Calu3 (cell line): ENCODE results near the gene LRTM1. TPM values are rescaled to one million over a fixed set of nuclear protein-coding genes. Genes with fewer than 3 reads are reported as not detected.

ENCODE experiments used
- BruUV-seq: library from RNA; stranded (reverse); fragments of 400-500 nt; replicated peaks from 2 replicates; lab custom pipeline; 2021; lab: Mats Ljungman, UMichigan
- CTCF ChIA-PET: fragments of 300-600 bp; sonication (Branson Sonifier 250); formaldehyde crosslinking; loops from one replicate; lab custom pipeline; 2022; ENCODE audit warnings: antibody characterized with exemption; lab: Charles Lee
- DNase-seq: peaks from one replicate; pipeline ENCODE4 v3.0.0; 2022
- H3K27ac Mint-ChIP-seq: one replicate; pipeline ENCODE4 v1.8.0; 2022; ENCODE audit warnings: mixed read lengths; ENCODE audit not compliant: unreplicated experiment
- H3K27me3 Mint-ChIP-seq: one replicate; pipeline ENCODE4 v1.8.0; 2022; ENCODE audit warnings: mixed read lengths; ENCODE audit not compliant: unreplicated experiment
- H3K36me3 Mint-ChIP-seq: one replicate; pipeline ENCODE4 v1.8.0; 2022; ENCODE audit warnings: mild to moderate bottlenecking, moderate library complexity, mixed read lengths; ENCODE audit not compliant: insufficient read depth, unreplicated experiment
- H3K4me1 Mint-ChIP-seq: one replicate; pipeline ENCODE4 v1.8.0; 2022; ENCODE audit warnings: mild to moderate bottlenecking, low read depth, mixed read lengths; ENCODE audit not compliant: unreplicated experiment
- H3K4me3 Mint-ChIP-seq: one replicate; pipeline ENCODE4 v1.8.0; 2022; ENCODE audit warnings: mild to moderate bottlenecking, low read depth, moderate library complexity, mixed read lengths; ENCODE audit not compliant: unreplicated experiment
- H3K9me3 Mint-ChIP-seq: one replicate; pipeline ENCODE4 v1.8.0; 2022; ENCODE audit warnings: low read depth, mixed read lengths; ENCODE audit not compliant: unreplicated experiment
- CTCF ChIP-seq: fragments of 200-600 bp; IDR thresholded peaks from one replicate; pipeline ENCODE4 v1.8.0; 2022; ENCODE audit warnings: antibody characterized with exemption; ENCODE audit not compliant: unreplicated experiment
- intact Hi-C: fragments of 100-400 bp; cut with micrococcal nuclease; formaldehyde crosslinking; loops from one replicate; pipeline ENCODE4 v1.10.0; 2022; ENCODE audit not compliant: unreplicated experiment
- total RNA-seq: library from RNA; stranded (reverse); gene quantifications from 2 replicates; pipeline ENCODE4 v1.2.3, GENCODE V29; 2022

Gene LRTM1
- total RNA-seq, 1 experiment from 2014 or later: not detected

GRCh38 chr3:54964081-54964480 is 36.2 kb upstream of the LRTM1 start:
- peaks cover 13% of the 10 kb centered on the region for H3K27me3 Mint-ChIP-seq
- intact Hi-C loops: no loop called here
- no peaks in the 10 kb centered on the region for H3K4me1 Mint-ChIP-seq
- no peak for DNase-seq
- no peak overlapping the region for H3K27ac Mint-ChIP-seq
- CTCF ChIA-PET: no interaction called here
- peaks cover 4% of the 10 kb centered on the region for H3K9me3 Mint-ChIP-seq
- BruUV-seq: no TSS peak
- no peak overlapping the region for H3K4me3 Mint-ChIP-seq
- no peaks in the 10 kb centered on the region for H3K36me3 Mint-ChIP-seq
- TF ChIP-seq CTCF: no peak

GRCh38 chr3:54963641-54964040 is 35.8 kb upstream of the LRTM1 start:
- H3K4me3 Mint-ChIP-seq: no peak overlapping the region
- no peak for TF ChIP-seq CTCF
- CTCF ChIA-PET: no interaction called here
- no TSS peak for BruUV-seq
- DNase-seq: no peak
- H3K4me1 Mint-ChIP-seq: no peaks in the 10 kb centered on the region
- intact Hi-C loops: no loop called here
- H3K27ac Mint-ChIP-seq: no peak overlapping the region
- peaks cover 4% of the 10 kb centered on the region for H3K9me3 Mint-ChIP-seq
- H3K27me3 Mint-ChIP-seq: peaks cover 13% of the 10 kb centered on the region
- H3K36me3 Mint-ChIP-seq: no peaks in the 10 kb centered on the region

- Mint-ChIP-seq H3K4me3 (no peak overlapping the region), H3K27me3 (peaks cover 13% of the 10 kb centered on the region), H3K4me1 (no peaks in the 10 kb centered on the region), H3K9me3 (peaks cover 4% of the 10 kb centered on the region), H3K27ac (no peak overlapping the region), H3K36me3 (no peaks in the 10 kb centered on the region)
- no peak for TF ChIP-seq CTCF
- intact Hi-C loops: no loop called here
- CTCF ChIA-PET: no interaction called here
- no TSS peak for BruUV-seq
- no peak for DNase-seq
These were observed 34.3 kb upstream of the LRTM1 start for GRCh38 chr3:54962200-54962599.

- no peak for TF ChIP-seq CTCF
- intact Hi-C loops: no loop called here
- CTCF ChIA-PET: no interaction called here
- Mint-ChIP-seq H3K27ac (no peak overlapping the region), H3K9me3 (peaks cover 2% of the 10 kb centered on the region), H3K4me3 (no peak overlapping the region), H3K27me3 (peaks cover 7% of the 10 kb centered on the region), H3K4me1 (no peaks in the 10 kb centered on the region), H3K36me3 (no peaks in the 10 kb centered on the region)
- BruUV-seq: no TSS peak
- no peak for DNase-seq
These were observed 32.8 kb upstream of the LRTM1 start for GRCh38 chr3:54960701-54961100.
